ENCODE measurements around the gene BRMS1L. TPM values are rescaled to one million over a fixed set of nuclear protein-coding genes. Genes with fewer than 3 reads are reported as not detected.

BRMS1L gene
- total and polyA plus RNA-seq, 9 of the 15 experiments (the other 6 are each of a cell fraction or from before 2014, with no cell fraction given) = 1.2 to 4.7 (median 3.3) TPM

GRCh38 chr14:35826218-35826951 is at the start of gene BRMS1L (continued):
- no peak for TF ChIP-seq SRF (CRISPR knock-in tag; IDR thresholded peaks at IDR 0.05)
- no peak for TF ChIP-seq CBFA2T2 (conservative IDR thresholded peaks at IDR 0.05)
- TF ChIP-seq ZNF778 (CRISPR knock-in tag; IDR thresholded peaks at IDR 0.05) = no peak
- no peak for TF ChIP-seq ASH1L (IDR thresholded peaks at IDR 0.05; ENCODE audit: borderline replicate concordance, low read depth, partially characterized antibody)
- TF ChIP-seq LARP7 (IDR thresholded peaks at IDR 0.05) = no peak
- TF ChIP-seq CEBPB (tag; IDR thresholded peaks at IDR 0.05) = no peak
- peak in 1 of 2 experiments; percentile 69; a peak in 2 of 4 replicates for TF ChIP-seq MNT (conservative IDR thresholded peaks at IDR 0.05)
- no peak for TF ChIP-seq E4F1 (CRISPR knock-in tag; IDR thresholded peaks at IDR 0.05; ENCODE audit: borderline replicate concordance)
- peak; percentile 45 for TF ChIP-seq FOS (IDR thresholded peaks at IDR 0.05; ENCODE audit: extremely low read depth, insufficient read length)
- TF ChIP-seq ZNF140 (CRISPR knock-in tag; IDR thresholded peaks at IDR 0.05) = no peak
- no peak for TF ChIP-seq ZNF174 (CRISPR knock-in tag; IDR thresholded peaks at IDR 0.05)
- no peak for TF ChIP-seq ZNF232 (CRISPR knock-in tag; IDR thresholded peaks at IDR 0.05)
- TF ChIP-seq ZNF282 (CRISPR knock-in tag; IDR thresholded peaks at IDR 0.05) = no peak
- TF ChIP-seq ZBED1 (IDR thresholded peaks at IDR 0.05) = no peak
- TF ChIP-seq PREB (CRISPR knock-in tag; IDR thresholded peaks at IDR 0.05) = no peak
- TF ChIP-seq FOSL1 (tag; conservative IDR thresholded peaks at IDR 0.05) = no peak
- no peak for TF ChIP-seq RUNX1 (IDR thresholded peaks at IDR 0.05; ENCODE audit: low read depth)
- TF ChIP-seq NR4A1 (CRISPR knock-in tag; IDR thresholded peaks at IDR 0.05) = no peak
- TF ChIP-seq NR4A1 (tag; IDR thresholded peaks at IDR 0.05) = 0 out of 2 replicates have a peak, but pooled peaks have one; percentile 24
- peak; percentile 51 for TF ChIP-seq FIP1L1 (IDR thresholded peaks at IDR 0.05; ENCODE audit: low read depth, low read length, poor library complexity, severe bottlenecking)
- no peak for TF ChIP-seq ZNF764 (CRISPR knock-in tag; IDR thresholded peaks at IDR 0.05; ENCODE audit: low read depth)
- no peak for TF ChIP-seq ZNF280A (IDR thresholded peaks at IDR 0.05; ENCODE audit: low read depth, partially characterized antibody)
- peak in 1 of 2 experiments; percentile 67; a peak in 2 of 4 replicates for TF ChIP-seq HDAC1 (IDR thresholded peaks at IDR 0.05)

Measured in K562 (cell line).